GM06990 (cell line): ENCODE measurements around the gene THSD4.

Experiments
- DNase-seq: peaks from one replicate; pipeline ENCODE4 v3.0.0-alpha.2; 2011; ENCODE audit not compliant: insufficient read length; ENCODE audit errors: extremely low read depth
- H3K27me3 ChIP-seq: replicated peaks from 2 replicates; pipeline ENCODE4 v1.6.0; 2011; ENCODE audit warnings: low read length; ENCODE audit not compliant: control insufficient read depth, insufficient read depth
- H3K36me3 ChIP-seq: 2 replicates; pipeline ENCODE4 v1.5.1; 2011; ENCODE audit warnings: low read length; ENCODE audit not compliant: control insufficient read depth, insufficient read depth
- H3K4me3 ChIP-seq: replicated peaks from 2 replicates; pipeline ENCODE4 v1.5.1; 2011; ENCODE audit warnings: low read depth, mild to moderate bottlenecking, control low read depth, low read length
- TF ChIP-seq, protein P1 (sequence below): IDR thresholded peaks from 2 replicates; pipeline ENCODE4 v1.5.1; 2011; ENCODE audit warnings: low read length, control low read depth, mild to moderate bottlenecking, inconsistent platforms; ENCODE audit not compliant: insufficient read depth, poor library complexity, severe bottlenecking

THSD4 gene

DNA sequence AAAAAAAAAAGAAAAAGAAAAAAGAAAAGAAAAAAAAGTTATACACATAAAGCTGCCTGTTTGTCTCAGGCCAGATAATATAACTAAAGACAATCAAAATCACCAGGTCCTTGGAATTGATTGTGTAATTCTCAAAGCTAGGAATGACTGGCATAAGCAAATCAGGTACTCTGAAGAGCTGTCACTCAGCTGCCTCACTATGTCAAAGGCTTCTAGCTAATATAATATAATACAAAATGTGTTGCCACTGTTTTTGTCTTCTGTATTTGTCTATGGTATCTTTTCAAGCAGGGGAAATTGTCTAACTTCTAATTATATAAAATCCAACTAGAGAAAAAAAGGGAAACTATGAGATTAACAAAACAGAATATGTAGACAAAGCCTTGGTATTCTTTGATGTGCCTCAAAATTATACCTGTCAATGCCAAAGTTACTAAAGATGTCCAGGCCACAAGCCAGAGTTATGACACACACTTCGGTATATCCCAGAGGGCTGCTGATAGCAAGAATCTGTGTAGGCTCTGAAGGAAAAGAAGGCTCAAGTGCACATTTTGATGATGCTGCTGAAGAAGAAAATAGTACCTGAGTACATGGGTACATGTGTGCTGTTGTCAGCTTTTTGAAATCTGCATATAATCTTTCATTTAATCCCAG lies 658.1 kb downstream of the THSD4 start:
- Histone ChIP-seq H3K36me3 (no peaks in the 10 kb centered on the region), H3K27me3 (no peaks in the 10 kb centered on the region)

DNA sequence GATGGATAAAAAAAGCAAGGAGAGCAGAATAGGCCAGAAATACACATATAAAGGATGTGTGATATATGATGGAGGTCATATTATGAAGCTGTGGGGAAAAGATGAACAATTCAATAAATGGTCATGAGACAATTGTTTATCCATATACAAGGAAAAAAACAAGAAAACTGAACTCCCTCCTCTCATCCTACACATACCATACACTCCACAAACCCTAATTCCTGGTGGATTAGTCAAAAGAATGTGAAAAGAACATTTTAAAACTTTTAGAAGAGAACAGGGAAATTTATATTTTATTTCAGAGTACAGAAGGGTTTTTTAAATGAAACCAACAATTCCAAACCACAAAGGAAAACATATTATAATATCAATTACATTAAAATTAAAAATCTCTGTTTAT lies 660.6 kb downstream of the THSD4 start:
- Histone ChIP-seq H3K27me3 (no peaks in the 10 kb centered on the region), H3K36me3 (no peaks in the 10 kb centered on the region), H3K4me3 (no peak overlapping the region)
- no peak for DNase-seq
- TF ChIP-seq, protein P1, sequence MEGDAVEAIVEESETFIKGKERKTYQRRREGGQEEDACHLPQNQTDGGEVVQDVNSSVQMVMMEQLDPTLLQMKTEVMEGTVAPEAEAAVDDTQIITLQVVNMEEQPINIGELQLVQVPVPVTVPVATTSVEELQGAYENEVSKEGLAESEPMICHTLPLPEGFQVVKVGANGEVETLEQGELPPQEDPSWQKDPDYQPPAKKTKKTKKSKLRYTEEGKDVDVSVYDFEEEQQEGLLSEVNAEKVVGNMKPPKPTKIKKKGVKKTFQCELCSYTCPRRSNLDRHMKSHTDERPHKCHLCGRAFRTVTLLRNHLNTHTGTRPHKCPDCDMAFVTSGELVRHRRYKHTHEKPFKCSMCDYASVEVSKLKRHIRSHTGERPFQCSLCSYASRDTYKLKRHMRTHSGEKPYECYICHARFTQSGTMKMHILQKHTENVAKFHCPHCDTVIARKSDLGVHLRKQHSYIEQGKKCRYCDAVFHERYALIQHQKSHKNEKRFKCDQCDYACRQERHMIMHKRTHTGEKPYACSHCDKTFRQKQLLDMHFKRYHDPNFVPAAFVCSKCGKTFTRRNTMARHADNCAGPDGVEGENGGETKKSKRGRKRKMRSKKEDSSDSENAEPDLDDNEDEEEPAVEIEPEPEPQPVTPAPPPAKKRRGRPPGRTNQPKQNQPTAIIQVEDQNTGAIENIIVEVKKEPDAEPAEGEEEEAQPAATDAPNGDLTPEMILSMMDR, result no peak

More for the DNA sequence above, 658.1 kb downstream of the THSD4 start:
- TF ChIP-seq, protein P1, result no peak
- DNase-seq, result no peak
- no peak overlapping the region for H3K4me3 ChIP-seq

DNA sequence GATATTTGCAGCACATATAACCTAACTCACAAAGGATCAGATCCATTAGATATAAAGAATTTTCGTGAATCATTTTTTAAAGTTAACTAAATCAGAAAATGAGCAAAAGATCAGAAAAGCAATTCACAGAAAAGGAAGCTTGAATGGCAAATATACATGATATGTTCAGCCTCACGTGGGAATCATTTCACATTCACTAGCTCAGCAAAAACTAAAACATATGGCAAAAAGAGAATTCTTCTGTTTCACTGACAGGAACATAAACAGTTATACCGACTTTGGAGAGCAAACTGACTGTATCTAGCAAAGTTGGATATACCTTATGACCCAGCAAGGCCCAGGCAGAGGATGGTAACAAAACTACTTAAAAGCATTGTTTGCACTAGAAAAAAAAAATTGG lies 661.0 kb downstream of the THSD4 start:
- H3K36me3 ChIP-seq, result no peaks in the 10 kb centered on the region
- TF ChIP-seq, protein P1, result no peak
- no peak overlapping the region for H3K4me3 ChIP-seq
- no peak for DNase-seq
- no peaks in the 10 kb centered on the region for H3K27me3 ChIP-seq

DNA sequence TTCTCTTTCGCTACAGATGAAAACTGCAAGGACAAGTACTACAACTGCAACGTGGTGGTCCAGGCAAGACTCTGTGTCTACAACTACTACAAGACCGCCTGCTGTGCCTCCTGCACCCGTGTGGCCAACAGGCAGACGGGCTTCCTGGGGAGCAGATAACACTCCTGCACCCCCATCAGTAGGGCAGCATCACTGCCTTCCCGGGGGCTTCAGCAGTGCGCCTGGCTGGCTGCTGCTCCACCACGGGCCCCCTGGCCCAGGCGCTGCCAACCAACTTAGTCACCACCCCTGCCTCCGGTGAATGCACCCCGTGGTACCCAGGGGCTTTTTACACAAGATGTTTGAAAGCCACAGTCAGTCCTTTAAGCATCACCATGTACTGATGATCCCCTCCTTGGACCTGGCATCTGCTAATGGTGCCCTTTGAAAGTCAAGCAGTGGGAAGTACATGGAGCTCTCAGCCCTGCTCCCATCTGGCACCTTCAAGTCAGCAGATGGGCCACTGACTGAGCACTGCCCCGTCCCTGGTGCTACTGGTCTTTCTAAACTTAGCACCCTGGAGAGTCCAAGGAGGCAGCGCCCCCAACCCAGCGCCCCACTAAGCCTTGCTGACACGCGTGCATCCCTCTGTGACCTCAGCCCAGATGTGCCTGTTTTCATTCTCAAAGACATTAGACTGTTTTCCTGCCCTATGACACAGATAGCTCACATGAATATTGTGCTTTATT lies 662.1 kb downstream of the THSD4 start:
- TF ChIP-seq, protein P1, result no peak

DNA sequence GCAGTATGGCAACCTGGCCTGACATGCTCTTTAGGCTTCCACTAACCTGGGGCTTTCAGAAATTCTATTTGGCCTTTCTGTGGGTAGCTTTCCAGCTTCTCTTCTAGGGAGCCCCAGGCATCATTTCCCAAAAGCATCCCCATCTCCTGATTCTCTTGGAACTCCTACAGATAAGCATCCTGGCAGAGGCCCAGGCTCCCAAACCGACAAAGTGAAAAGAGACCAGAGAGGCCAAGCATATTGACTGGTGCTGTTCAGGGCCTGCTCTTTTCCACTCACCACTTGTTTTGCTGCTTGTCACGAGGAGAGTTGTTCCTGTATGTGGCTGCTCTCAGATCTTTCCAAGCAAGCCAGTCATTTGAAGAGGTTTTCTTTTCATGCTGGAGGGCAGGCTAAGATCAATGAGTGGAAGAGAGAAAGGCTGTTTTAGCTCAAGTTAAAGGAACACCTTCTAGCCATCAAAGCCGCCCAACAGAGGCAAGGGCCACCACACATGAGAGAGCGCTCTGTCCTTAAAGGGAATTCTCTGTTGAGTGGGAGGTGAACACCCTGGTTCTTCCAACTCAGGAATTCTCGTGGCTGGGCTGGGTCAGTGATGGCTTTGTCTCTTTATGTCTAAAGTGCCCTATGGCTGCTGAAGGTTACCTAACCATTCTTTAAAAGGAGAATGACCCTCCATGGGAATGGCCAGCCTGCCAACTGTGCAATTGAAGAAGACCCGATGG lies 664.0 kb downstream of the THSD4 start:
- TF ChIP-seq, protein P1, result no peak
- Histone ChIP-seq H3K27me3 (no peaks in the 10 kb centered on the region), H3K4me3 (no peak overlapping the region), H3K36me3 (no peaks in the 10 kb centered on the region)
- no peak for DNase-seq

More for the DNA sequence above, 662.1 kb downstream of the THSD4 start:
- Histone ChIP-seq H3K27me3 (no peaks in the 10 kb centered on the region), H3K4me3 (no peak overlapping the region), H3K36me3 (no peaks in the 10 kb centered on the region)
- DNase-seq, result no peak
